ENCODE measurements around the gene DTNB.

The DTNB gene

DNA sequence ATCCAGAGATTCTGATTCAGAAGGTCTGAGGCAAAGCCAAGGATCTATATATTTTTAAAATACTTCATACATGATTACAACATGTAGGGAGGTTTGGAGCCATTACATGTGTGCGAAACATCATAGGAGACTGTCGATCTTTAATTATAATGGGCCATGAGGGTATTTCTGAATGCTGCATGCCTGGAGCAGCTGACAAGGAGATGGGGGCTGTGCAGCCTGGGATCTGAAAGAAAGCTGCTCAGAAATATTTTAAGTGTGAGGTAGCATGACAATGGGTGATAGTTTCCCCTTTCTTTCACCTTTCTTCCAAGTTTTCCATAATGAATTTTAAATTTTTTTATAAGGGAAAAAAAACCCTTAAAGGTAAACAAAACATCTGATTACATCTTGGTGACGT is 229.6 kb downstream of the DTNB start:
- no peak overlapping the region for H3K4me3 ChIP-seq (ENCODE audit: control insufficient read depth, low read depth, low read length)
- TF ChIP-seq, protein P1, sequence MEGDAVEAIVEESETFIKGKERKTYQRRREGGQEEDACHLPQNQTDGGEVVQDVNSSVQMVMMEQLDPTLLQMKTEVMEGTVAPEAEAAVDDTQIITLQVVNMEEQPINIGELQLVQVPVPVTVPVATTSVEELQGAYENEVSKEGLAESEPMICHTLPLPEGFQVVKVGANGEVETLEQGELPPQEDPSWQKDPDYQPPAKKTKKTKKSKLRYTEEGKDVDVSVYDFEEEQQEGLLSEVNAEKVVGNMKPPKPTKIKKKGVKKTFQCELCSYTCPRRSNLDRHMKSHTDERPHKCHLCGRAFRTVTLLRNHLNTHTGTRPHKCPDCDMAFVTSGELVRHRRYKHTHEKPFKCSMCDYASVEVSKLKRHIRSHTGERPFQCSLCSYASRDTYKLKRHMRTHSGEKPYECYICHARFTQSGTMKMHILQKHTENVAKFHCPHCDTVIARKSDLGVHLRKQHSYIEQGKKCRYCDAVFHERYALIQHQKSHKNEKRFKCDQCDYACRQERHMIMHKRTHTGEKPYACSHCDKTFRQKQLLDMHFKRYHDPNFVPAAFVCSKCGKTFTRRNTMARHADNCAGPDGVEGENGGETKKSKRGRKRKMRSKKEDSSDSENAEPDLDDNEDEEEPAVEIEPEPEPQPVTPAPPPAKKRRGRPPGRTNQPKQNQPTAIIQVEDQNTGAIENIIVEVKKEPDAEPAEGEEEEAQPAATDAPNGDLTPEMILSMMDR (IDR thresholded peaks at IDR 0.05; ENCODE audit: control insufficient read depth, insufficient read depth, low read depth, low read length, missing control alignments): no peak

DNA sequence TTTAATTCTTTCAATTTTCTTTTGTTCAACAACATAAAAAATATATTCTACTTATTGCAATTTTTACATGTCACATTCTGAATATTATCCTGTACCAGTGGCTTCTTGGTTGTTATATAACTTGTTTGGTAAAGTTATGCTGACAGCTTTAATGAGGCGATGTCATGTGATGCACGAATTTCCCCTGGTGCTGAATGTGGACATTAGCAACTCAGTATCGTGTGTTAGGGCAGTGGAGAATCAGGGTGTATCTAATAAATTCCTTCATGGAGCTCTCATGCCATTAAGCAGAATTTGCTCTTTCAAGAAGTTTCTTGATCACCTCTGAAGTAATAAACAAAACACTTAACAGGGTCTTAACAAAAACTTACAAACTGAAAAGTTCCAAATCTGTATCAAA is 232.0 kb downstream of the DTNB start:
- no peak for DNase-seq (ENCODE audit: low read depth)
- H3K4me3 ChIP-seq (ENCODE audit: control insufficient read depth, low read depth, low read length): no peak overlapping the region
- TF ChIP-seq, protein P1 (IDR thresholded peaks at IDR 0.05; ENCODE audit: control insufficient read depth, insufficient read depth, low read depth, low read length, missing control alignments): no peak

More for the DNA sequence above, 229.6 kb downstream of the DTNB start:
- no peak for DNase-seq (ENCODE audit: low read depth)

DNA sequence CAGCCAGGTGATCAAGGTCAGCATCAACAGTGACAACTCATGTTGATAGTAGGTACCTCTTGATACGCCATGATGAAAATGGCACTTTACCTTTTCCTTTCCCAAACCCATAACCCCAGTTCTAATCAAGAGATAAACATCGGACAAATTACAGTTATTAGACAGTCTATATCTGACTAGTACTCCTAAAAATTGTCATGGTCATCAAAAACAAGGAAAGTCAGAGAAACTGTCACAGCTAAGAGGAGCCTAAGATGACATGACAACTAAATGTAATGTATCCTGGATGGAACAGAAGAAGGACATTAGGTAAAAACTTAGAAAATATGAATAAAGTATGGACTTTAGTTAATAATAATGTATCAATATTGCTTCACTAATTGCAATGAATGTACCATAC is 234.6 kb downstream of the DTNB start:
- DNase-seq (ENCODE audit: low read depth): no peak
- H3K4me3 ChIP-seq (ENCODE audit: control insufficient read depth, low read depth, low read length): no peak overlapping the region
- TF ChIP-seq, protein P1 (IDR thresholded peaks at IDR 0.05; ENCODE audit: control insufficient read depth, insufficient read depth, low read depth, low read length, missing control alignments): no peak

DNA sequence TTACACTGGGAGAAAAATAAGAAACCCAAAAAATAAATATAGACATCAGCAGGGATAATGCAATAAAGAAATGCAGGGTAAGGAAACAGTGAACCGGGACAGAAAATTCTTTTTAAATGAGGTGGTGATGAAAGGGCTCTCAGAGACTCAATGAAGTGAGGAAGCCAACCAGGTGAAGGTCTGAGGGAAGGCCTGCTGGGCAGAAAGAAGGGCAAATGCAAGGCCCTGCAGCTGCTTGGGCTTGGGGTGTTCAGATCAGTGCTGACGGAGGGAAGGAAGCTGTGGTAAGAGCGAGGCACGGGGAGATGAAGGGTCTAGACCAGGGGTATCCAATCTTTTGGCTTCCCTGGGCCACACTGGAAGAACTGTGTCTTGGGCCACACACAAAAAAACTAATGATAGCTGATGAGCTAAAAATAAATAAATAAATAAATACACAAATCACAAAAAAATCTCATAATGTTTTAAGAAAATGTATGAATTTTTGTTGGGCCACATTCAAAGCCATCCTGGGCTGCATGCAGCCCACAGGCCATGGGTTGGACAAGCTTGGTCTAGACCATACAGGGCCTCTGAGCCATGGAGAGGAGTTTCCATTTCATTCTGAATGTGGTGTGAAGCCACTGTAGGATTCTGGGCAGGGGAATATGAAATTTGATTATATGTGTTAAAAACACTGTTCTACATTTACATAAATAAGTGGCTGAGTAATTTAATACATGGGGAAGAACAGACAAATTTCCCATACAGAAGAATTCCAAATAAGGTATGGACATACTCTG is 235.3 kb downstream of the DTNB start:
- no peak for DNase-seq (ENCODE audit: low read depth)
- TF ChIP-seq, protein P1 (IDR thresholded peaks at IDR 0.05; ENCODE audit: control insufficient read depth, insufficient read depth, low read depth, low read length, missing control alignments): no peak
- no peak overlapping the region for H3K4me3 ChIP-seq (ENCODE audit: control insufficient read depth, low read depth, low read length)

DNA sequence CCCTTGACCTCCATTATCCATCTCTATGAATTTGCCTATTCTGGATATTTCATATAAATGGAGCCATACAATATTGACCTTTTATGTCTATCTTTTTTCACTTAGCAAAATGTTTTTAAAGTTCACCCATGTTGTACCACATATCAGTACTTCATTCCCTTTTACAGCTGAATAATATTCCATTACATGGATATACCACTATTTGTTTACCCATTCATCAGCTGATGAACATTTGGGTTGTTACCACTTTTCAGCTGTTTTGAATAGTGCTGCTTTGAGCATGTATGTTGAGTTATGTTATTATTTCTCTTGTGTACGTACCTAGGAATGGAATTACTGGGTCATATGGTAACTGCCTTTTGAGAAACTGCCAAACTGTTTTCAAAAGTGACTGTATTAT is 238.0 kb downstream of the DTNB start:
- no peak for DNase-seq (ENCODE audit: low read depth)
- no peak overlapping the region for H3K4me3 ChIP-seq (ENCODE audit: control insufficient read depth, low read depth, low read length)
- TF ChIP-seq, protein P1 (IDR thresholded peaks at IDR 0.05; ENCODE audit: control insufficient read depth, insufficient read depth, low read depth, low read length, missing control alignments): no peak

DNA sequence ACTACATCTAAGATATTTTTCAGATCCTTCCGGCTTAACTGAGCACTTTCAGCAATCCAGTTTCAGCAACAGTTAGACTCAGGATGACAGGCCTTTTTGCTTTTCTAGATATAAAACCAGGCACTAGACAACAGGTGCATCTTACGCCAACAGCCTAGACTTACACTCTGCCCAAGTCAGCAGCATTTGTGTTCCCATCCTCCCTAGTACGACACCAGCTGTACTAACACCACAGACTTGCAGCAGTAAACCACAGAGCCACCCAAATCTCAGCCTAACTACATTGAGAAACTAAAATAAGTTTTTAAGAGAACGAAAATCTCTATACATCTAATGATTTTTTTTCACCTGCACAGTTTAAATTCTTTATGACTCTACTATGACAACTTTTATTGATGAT is 241.8 kb downstream of the DTNB start:
- no peak overlapping the region for H3K4me3 ChIP-seq (ENCODE audit: control insufficient read depth, low read depth, low read length)
- TF ChIP-seq, protein P1 (IDR thresholded peaks at IDR 0.05; ENCODE audit: control insufficient read depth, insufficient read depth, low read depth, low read length, missing control alignments): no peak
- DNase-seq (ENCODE audit: low read depth): no peak
